Endothelial cell of umbilical vein (primary cell): ENCODE results near the gene ATP1B1.

Experiments used
- EZH2 ChIP-seq: IDR thresholded peaks from 2 replicates; pipeline ENCODE4 v1.6.1; 2012; ENCODE audit warnings: borderline replicate concordance, low read depth, mild to moderate bottlenecking, moderate library complexity, low read length, inconsistent platforms; ENCODE audit not compliant: severe bottlenecking
- GATA2 ChIP-seq: IDR thresholded peaks from 2 replicates; pipeline ENCODE4 v1.7.0; 2011; ENCODE audit warnings: low read depth, mild to moderate bottlenecking, moderate library complexity, mixed read lengths, low read length; ENCODE audit not compliant: insufficient read length, insufficient read depth
- JUN ChIP-seq: IDR thresholded peaks from 2 replicates; pipeline ENCODE4 v1.6.1; 2011; ENCODE audit warnings: borderline replicate concordance, low read depth; ENCODE audit not compliant: insufficient read length, insufficient read depth
- POLR2AphosphoS5 ChIP-seq: IDR thresholded peaks from 2 replicates; pipeline ENCODE4 v1.6.1; 2012; ENCODE audit warnings: low read depth, mild to moderate bottlenecking, control low read depth, low read length, moderate library complexity; ENCODE audit not compliant: insufficient read depth
- TF ChIP-seq, protein P1 (sequence below), 2 donors: IDR thresholded peaks; 1 replicate in 1 of 2; 2 replicates in 1 of 2; pipeline ENCODE4 v1.5.1; 2011; ENCODE audit warnings: low read length in 2 of 2, mild to moderate bottlenecking in 2 of 2, moderate library complexity in 2 of 2, control low read depth in 1 of 2, inconsistent platforms in 1 of 2, low read depth in 1 of 2; ENCODE audit not compliant: insufficient read depth in 1 of 2; ENCODE audit errors: extremely low read depth in 1 of 2
- TF ChIP-seq, protein P2 (sequence below): IDR thresholded peaks from 2 replicates; pipeline ENCODE4 v1.6.1; 2011; ENCODE audit not compliant: insufficient read depth, insufficient read length

DNA sequence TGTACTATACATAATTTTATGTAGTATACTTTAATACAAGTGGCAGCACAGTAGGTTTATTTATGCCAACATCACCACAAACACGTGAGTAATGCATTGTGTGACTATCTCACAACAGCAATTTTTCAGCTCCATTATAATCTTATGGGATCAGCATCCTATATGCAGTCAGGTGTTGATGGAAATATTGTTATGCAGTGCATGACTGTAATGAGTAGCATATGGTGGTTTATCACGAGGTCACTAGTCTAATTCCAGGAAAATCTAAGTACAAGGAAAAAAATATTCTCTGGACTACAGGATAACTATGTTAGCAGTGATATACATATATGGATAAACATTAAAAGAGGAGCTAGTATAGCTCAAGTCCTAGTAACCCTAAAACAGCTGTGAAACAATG, 69.0 kb downstream of the ATP1B1 start:
- TF ChIP-seq POLR2AphosphoS5 (no peak), JUN (no peak), EZH2 (no peak), GATA2 (no peak)
- TF ChIP-seq, protein P1, sequence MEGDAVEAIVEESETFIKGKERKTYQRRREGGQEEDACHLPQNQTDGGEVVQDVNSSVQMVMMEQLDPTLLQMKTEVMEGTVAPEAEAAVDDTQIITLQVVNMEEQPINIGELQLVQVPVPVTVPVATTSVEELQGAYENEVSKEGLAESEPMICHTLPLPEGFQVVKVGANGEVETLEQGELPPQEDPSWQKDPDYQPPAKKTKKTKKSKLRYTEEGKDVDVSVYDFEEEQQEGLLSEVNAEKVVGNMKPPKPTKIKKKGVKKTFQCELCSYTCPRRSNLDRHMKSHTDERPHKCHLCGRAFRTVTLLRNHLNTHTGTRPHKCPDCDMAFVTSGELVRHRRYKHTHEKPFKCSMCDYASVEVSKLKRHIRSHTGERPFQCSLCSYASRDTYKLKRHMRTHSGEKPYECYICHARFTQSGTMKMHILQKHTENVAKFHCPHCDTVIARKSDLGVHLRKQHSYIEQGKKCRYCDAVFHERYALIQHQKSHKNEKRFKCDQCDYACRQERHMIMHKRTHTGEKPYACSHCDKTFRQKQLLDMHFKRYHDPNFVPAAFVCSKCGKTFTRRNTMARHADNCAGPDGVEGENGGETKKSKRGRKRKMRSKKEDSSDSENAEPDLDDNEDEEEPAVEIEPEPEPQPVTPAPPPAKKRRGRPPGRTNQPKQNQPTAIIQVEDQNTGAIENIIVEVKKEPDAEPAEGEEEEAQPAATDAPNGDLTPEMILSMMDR (IDR thresholded peaks at IDR 0.05; ENCODE audit: extremely low read depth in 1 of 2, insufficient read depth in 1 of 2, low read depth in 1 of 2, low read length in 2 of 2), result no peak
- TF ChIP-seq, protein P2, sequence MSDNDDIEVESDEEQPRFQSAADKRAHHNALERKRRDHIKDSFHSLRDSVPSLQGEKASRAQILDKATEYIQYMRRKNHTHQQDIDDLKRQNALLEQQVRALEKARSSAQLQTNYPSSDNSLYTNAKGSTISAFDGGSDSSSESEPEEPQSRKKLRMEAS, result no peak
